HepG2 (cell line): ENCODE measurements around the gene TBC1D20. TPM values are rescaled to one million over a fixed set of nuclear protein-coding genes. Genes with fewer than 3 reads are reported as not detected.
"Not testable (repeated sequence)": the region's sequence is repeated elsewhere in the genome, so short reads cannot be mapped to it uniquely, and the experiment has no call there.

ENCODE experiments used
- ATAC-seq: fragments of 200-7000 bp; cut with Tn5 transposase; 3 replicates; pipeline ENCODE4 v1.9.1; 2020; ENCODE audit warnings: mild to moderate bottlenecking, moderate library complexity
- BruUV-seq: library from RNA; stranded (reverse); fragments of 400-500 nt; replicated peaks from 2 replicates; lab custom pipeline; 2021; lab: Mats Ljungman, UMichigan
- CTCF ChIA-PET: fragments of 300-600 bp; formaldehyde crosslinking; extraction: SDS; loops from one replicate; lab custom pipeline; 2021; ENCODE audit warnings: low total read pairs, inconsistent platforms, low intra/inter-chr PET ratio; lab: Yijun Ruan, JAX
- POLR2A ChIA-PET: fragments of 350-600 bp; sonication (Branson Sonifier 250); formaldehyde crosslinking; loops from one replicate; lab custom pipeline; 2020; ENCODE audit warnings: antibody characterized with exemption, inconsistent platforms; lab: Yijun Ruan, JAX
- DNase-seq: peaks from one replicate; pipeline ENCODE4 v3.0.0-alpha.2; 2015; ENCODE audit warnings: low spot score
- FAIRE-seq: peaks from 3 replicates; lab custom pipeline; 2011; peaks lifted over from hg19 to GRCh38; lab: Jason Lieb, UNC
- H2AFZ ChIP-seq: one replicate; pipeline ENCODE4 v1.6.1; 2011; ENCODE audit warnings: low read length, inconsistent platforms
- H3K27ac ChIP-seq: fragments of 300-600 bp; 3 replicates; pipeline ENCODE4 v1.8.0; 2011; ENCODE audit warnings: mixed run types, mild to moderate bottlenecking, mixed read lengths, low read length, inconsistent platforms; ENCODE audit not compliant: insufficient read depth; ENCODE audit errors: extremely low read length
- H3K27me3 ChIP-seq, 2 experiments: fragments of 200-600 bp in 1 of 2; 2 replicates in 1 of 2; 3 replicates in 1 of 2; pipeline versions ENCODE4 v1.6.0 to v1.8.0; 2011; ENCODE audit warnings: low read length in 2 of 2, mild to moderate bottlenecking in 2 of 2, moderate library complexity in 2 of 2, inconsistent platforms in 1 of 2; ENCODE audit not compliant: insufficient read depth in 2 of 2, control insufficient read depth in 1 of 2
- H3K36me3 ChIP-seq, 2 experiments: fragments of 200-600 bp in 1 of 2; replicated peaks in 1 of 2; 2 replicates in 1 of 2; 3 replicates in 1 of 2; pipeline versions ENCODE4 v1.5.1 to v1.8.0; 2011; ENCODE audit warnings: low read length in 2 of 2, inconsistent platforms in 1 of 2; ENCODE audit not compliant: insufficient read depth in 2 of 2, control insufficient read depth in 1 of 2
- H3K4me1 ChIP-seq: 2 replicates; pipeline ENCODE4 v1.5.1; 2012; ENCODE audit warnings: low read length, inconsistent platforms; ENCODE audit not compliant: insufficient read depth
- H3K4me2 ChIP-seq: 2 replicates; pipeline ENCODE4 v1.6.0; 2011; ENCODE audit warnings: low read depth, low read length, inconsistent platforms
- H3K4me3 ChIP-seq, 3 experiments: fragments of 200-600 bp in 1 of 3; sonication (generic), shearing (Covaris generic) in 1 of 3; replicated peaks in 1 of 3; 2 replicates each; pipeline ENCODE4 v1.5.1; 2011 to 2016; ENCODE audit warnings: low read length in 3 of 3, inconsistent platforms in 2 of 3, low read depth in 2 of 3, mild to moderate bottlenecking in 2 of 3, control low read depth in 1 of 3, mixed read lengths in 1 of 3; ENCODE audit not compliant: insufficient read depth in 1 of 3
- H3K79me2 ChIP-seq: one replicate; pipeline ENCODE4 v1.6.1; 2011; ENCODE audit warnings: low read length, inconsistent platforms; ENCODE audit not compliant: insufficient read depth
- H3K9ac ChIP-seq: 2 replicates; pipeline ENCODE4 v1.6.0; 2011; ENCODE audit warnings: mild to moderate bottlenecking, low read depth, low read length, inconsistent platforms; ENCODE audit not compliant: insufficient read depth
- H3K9me3 ChIP-seq: 2 replicates; pipeline ENCODE4 v1.5.1; 2012; ENCODE audit warnings: mild to moderate bottlenecking, low read length
- H4K20me1 ChIP-seq: 2 replicates; pipeline ENCODE4 v1.6.0; 2011; ENCODE audit warnings: inconsistent platforms, mild to moderate bottlenecking, low read length, moderate library complexity; ENCODE audit not compliant: insufficient read depth
- AGO2 ChIP-seq: fragments of 200-400 bp; formaldehyde crosslinking; optimal IDR thresholded peaks from 2 replicates; pipeline ENCODE3; 2017; ENCODE audit warnings: mild to moderate bottlenecking, low read depth, low read length, moderate library complexity
- ATF4 ChIP-seq, 2 experiments: fragments of 450-650 bp in 1 of 2; sonication (generic) in 1 of 2; formaldehyde crosslinking; IDR thresholded peaks; 2 replicates each; pipeline versions ENCODE4 v1.5.0 to v1.8.0; 2020 to 2022; ENCODE audit warnings: mild to moderate bottlenecking in 1 of 2, missing genetic modification reagents in 1 of 2
- CEBPG ChIP-seq: IDR thresholded peaks from 2 replicates; pipeline ENCODE4 v1.6.1; 2016
- FOSL2 ChIP-seq: sonication (generic); formaldehyde crosslinking; IDR thresholded peaks from 2 replicates; pipeline ENCODE4 v1.4.0; 2020; ENCODE audit warnings: missing genetic modification reagents
- MAF1 ChIP-seq: sonication (generic); formaldehyde crosslinking; IDR thresholded peaks from 2 replicates; pipeline ENCODE4 v1.5.0; 2020; ENCODE audit warnings: missing genetic modification reagents, borderline replicate concordance
- MTA1 ChIP-seq: sonication (generic); formaldehyde crosslinking; IDR thresholded peaks from 2 replicates; pipeline ENCODE4 v1.4.0; 2020; ENCODE audit warnings: missing genetic modification reagents, mild to moderate bottlenecking, borderline replicate concordance
- POLR2A ChIP-seq, 2 experiments: IDR thresholded peaks; 2 replicates each; pipeline ENCODE4 v1.6.1; 2011; ENCODE audit warnings: low read depth in 2 of 2, low read length in 2 of 2, mild to moderate bottlenecking in 1 of 2, moderate library complexity in 1 of 2; ENCODE audit not compliant: insufficient read depth in 1 of 2
- RBM22 ChIP-seq: fragments of 200-400 bp; formaldehyde crosslinking; optimal IDR thresholded peaks from 2 replicates; pipeline ENCODE3; 2017; ENCODE audit warnings: mild to moderate bottlenecking, low read length, moderate library complexity
- SIX4 ChIP-seq: sonication (generic); formaldehyde crosslinking; IDR thresholded peaks from 2 replicates; pipeline ENCODE4 v1.4.0; 2020; ENCODE audit warnings: missing genetic modification reagents
- SOX6 ChIP-seq, 2 experiments: fragments of 450-650 bp in 1 of 2; sonication (generic) in 1 of 2; formaldehyde crosslinking in 1 of 2; IDR thresholded peaks; 2 replicates each; pipeline versions ENCODE4 v1.4.0 to v1.6.1; 2017 to 2020; ENCODE audit warnings: antibody characterized with exemption in 1 of 2, mild to moderate bottlenecking in 1 of 2, missing genetic modification reagents in 1 of 2
- SUZ12 ChIP-seq: fragments of 150-350 bp; IDR thresholded peaks from 2 replicates; pipeline ENCODE4 v1.6.1; 2014; ENCODE audit warnings: low read depth, low read length
- YEATS2 ChIP-seq: sonication (generic); formaldehyde crosslinking; IDR thresholded peaks from 2 replicates; pipeline ENCODE4 v1.4.0; 2020; ENCODE audit warnings: missing genetic modification reagents, borderline replicate concordance
- ZNF274 ChIP-seq: sonication (generic); formaldehyde crosslinking; IDR thresholded peaks from 2 replicates; pipeline ENCODE4 v1.5.1; 2020; ENCODE audit warnings: mild to moderate bottlenecking, missing genetic modification reagents
- ZNF430 ChIP-seq: sonication (generic); formaldehyde crosslinking; IDR thresholded peaks from 2 replicates; pipeline ENCODE4 v1.9.0; 2021; ENCODE audit warnings: mild to moderate bottlenecking, missing genetic modification reagents
- ZNF451 ChIP-seq: sonication (generic); formaldehyde crosslinking; IDR thresholded peaks from 2 replicates; pipeline ENCODE4 v1.5.0; 2020; ENCODE audit warnings: mild to moderate bottlenecking, missing genetic modification reagents
- ZNF460 ChIP-seq: sonication (generic); formaldehyde crosslinking; IDR thresholded peaks from 2 replicates; pipeline ENCODE4 v1.5.1; 2020; ENCODE audit warnings: missing genetic modification reagents, mild to moderate bottlenecking, borderline replicate concordance
- ZNF501 ChIP-seq: sonication (generic); formaldehyde crosslinking; IDR thresholded peaks from 2 replicates; pipeline ENCODE4 v1.5.1; 2020; ENCODE audit warnings: mild to moderate bottlenecking, moderate library complexity, missing genetic modification reagents
- ZNF691 ChIP-seq: sonication (generic); formaldehyde crosslinking; IDR thresholded peaks from 2 replicates; pipeline ENCODE4 v1.4.0; 2020; ENCODE audit warnings: missing genetic modification reagents, low read depth, mild to moderate bottlenecking, borderline replicate concordance
- ZNF782 ChIP-seq: sonication (generic); formaldehyde crosslinking; IDR thresholded peaks from 2 replicates; pipeline ENCODE4 v1.4.0; 2020; ENCODE audit warnings: missing genetic modification reagents, mild to moderate bottlenecking, borderline replicate concordance
- ZSCAN12 ChIP-seq: sonication (generic); formaldehyde crosslinking; IDR thresholded peaks from 2 replicates; pipeline ENCODE4 v1.9.0; 2021; ENCODE audit warnings: mild to moderate bottlenecking, missing genetic modification reagents
- WGBS: methylation state at CpG from one replicate; pipeline ENCODE4 v1.1.6; 2017; ENCODE audit warnings: low lambda C conversion rate; 5-methylcytosine and 5-hydroxymethylcytosine counted together
- in situ Hi-C: cut with HindIII; loops from 2 replicates; pipeline ENCODE4 v1.10.0; 2017; ENCODE audit warnings: low pct_unique_long_range_greater_than_20kb; ENCODE audit not compliant: extremely low pct_ligation_motif_present
- intact Hi-C: fragments of 100-400 bp; cut with micrococcal nuclease; formaldehyde crosslinking; loops from one replicate; pipeline ENCODE4 v1.10.0; 2022; ENCODE audit not compliant: unreplicated experiment
- polyA plus RNA-seq, 8 experiments: library from polyadenylated mRNA; depleted of rRNA in 3 of 8; stranded (reverse) in 7 of 8; unstranded in 1 of 8; fragments of >200 nt; fragmentation: Illumina TruSeq in 4 of 8; extraction: Trizol in 4 of 8; gene quantifications; 2 replicates each; pipeline versions ENCODE4 v1.2.1 to v1.2.3, GENCODE V29; 2011 to 2016; ENCODE audit warnings: low read depth in 4 of 8, missing spikeins in 1 of 8, mixed read lengths in 1 of 8; ENCODE audit not compliant: insufficient read depth in 1 of 8
- total RNA-seq, 5 experiments: library from RNA; depleted of rRNA; stranded (reverse); fragments of >200 nt; fragmentation: Illumina TruSeq; extraction: Trizol; gene quantifications; 2 replicates each; pipeline ENCODE4 v1.2.3, GENCODE V29; 2016; ENCODE audit warnings: low read depth in 1 of 5

The TBC1D20 gene
- total and polyA plus RNA-seq, 2 of the 13 experiments (the other 11 are each of a cell fraction or from before 2014, with no cell fraction given) = 36.6 to 47.1 TPM

DNA sequence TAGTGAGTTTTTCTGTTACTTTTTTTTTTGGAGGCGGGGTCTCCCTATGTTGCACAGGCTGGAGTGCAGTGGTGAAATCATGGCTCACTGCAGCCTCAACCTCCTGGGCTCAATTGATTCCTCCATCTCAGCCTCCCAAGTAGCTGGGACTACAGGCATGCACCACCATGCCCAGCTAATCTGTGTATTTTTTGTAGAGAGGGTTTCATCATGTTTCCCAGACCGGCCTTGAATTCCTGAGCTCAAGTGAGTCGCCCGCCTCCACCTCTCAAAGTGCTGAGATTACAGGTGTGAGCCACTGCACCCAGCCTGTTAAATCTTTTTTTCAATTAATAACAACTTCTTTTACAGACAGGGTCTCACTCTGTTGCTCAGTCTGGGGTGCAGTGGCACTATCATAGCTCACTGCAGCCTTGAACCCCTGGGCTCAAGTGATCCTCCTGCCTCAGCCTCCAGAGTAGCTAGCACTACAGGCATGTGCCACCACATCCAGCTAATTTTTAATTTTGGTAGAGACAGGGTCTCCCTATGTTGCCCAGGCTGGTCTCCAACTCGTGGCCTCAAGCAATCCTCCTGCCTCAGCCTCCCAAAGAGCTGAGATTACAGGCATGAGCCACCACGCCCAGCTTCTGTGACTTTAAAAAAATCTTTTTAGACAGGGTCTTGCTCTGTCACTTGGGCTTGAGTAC is 14.4 kb upstream of the TBC1D20 start (continued):
- 0 out of 2 replicates have a peak, but pooled peaks have one; percentile 40 for TF ChIP-seq CEBPG (CRISPR knock-in tag)
- 0 out of 2 replicates have a peak, but pooled peaks have one; percentile 41 for TF ChIP-seq ZNF451 (CRISPR knock-in tag)
- TF ChIP-seq FOSL2 = peak; percentile 56
- not testable (repeated sequence) for TF ChIP-seq SOX6 (IDR thresholded peaks at IDR 0.05)
- TF ChIP-seq SOX6 (CRISPR knock-in tag; IDR thresholded peaks at IDR 0.05) = peak; percentile 12; the same call in 1 of the 2 replicates
- TF ChIP-seq ZSCAN12 = 0 out of 2 replicates have a peak, but pooled peaks have one; percentile 57
- peak; percentile 44; the same call in 1 of the 2 replicates for TF ChIP-seq ZNF274 (CRISPR knock-in tag)
- peak; percentile 80; the same call in 1 of the 2 replicates for TF ChIP-seq ZNF460 (CRISPR knock-in tag)
- TF ChIP-seq ATF4 (CRISPR knock-in tag; IDR thresholded peaks at IDR 0.05) = peak in 1 of 2 experiments; percentile 65; a peak in 2 of 4 replicates
- peak; percentile 31; the same call in 1 of the 2 replicates for TF ChIP-seq ZNF501 (CRISPR knock-in tag)
- TF ChIP-seq, all 625 proteins: peak for 19; not testable (repeated sequence) for 606

DNA sequence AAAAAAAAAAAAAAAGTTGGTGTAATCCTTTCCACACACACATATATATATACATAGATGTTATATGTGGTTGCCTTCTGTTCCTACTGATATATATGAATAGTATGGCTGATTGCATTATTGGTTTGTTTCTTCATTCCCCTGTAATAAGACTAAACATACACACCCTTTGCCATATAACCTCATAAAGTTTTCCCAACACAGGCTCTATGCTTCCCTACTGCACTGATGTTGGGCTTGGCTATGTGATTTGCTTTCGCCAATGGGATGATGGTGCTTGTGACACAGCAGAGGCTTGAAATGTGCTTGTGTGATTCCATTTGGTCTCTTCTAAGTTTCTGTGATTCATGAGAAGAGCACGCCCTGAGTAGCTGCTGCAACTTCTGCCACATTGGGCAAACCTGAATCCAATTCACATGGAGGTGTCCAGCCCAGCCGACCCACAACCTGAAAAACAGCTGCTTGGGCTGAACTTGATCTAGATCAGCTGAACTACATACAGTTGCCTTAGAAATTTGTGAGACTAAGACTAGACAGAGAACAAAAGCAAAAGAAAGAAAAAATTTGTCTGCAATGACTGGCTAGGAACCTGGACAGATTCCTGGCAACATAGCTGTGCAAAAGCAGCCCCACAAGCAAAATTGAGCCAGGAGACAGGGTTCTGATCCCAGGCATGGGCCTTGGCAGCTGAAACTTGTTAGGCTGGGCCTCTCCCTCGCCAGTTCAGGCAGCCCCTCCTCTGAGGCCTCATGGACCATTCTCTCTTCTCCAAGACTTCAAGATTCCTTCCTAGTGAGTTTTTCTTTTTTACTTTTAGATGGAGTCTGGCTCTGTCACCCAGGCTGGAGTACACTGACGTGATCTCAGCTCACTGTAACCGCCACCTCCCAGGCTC is 13.4 kb upstream of the TBC1D20 start:
- H3K4me1 ChIP-seq = peaks cover 69% of the 10 kb centered on the region
- in situ Hi-C loops (no loop called here), intact Hi-C loops (loop anchor here (5.0 kb wide), 1 partner anchor 37 kb away; no protein-coding TSS in a partner anchor)
- H3K4me2 ChIP-seq = no peak overlapping the region
- no peaks in the 10 kb centered on the region for H3K27me3 ChIP-seq
- H3K4me3 ChIP-seq = no peak overlapping the region
- no TSS peak for BruUV-seq
- H3K9me3 ChIP-seq = peaks cover 19% of the 10 kb centered on the region
- H3K36me3 ChIP-seq = peaks cover 5 to 17% of the 10 kb centered on the region in 2 experiments
- CTCF ChIA-PET = no interaction called here
- no peak overlapping the region for H3K27ac ChIP-seq
- FAIRE-seq (no peak), DNase-seq (no peak), ATAC-seq (no peak)
- no peaks in the 10 kb centered on the region for H4K20me1 ChIP-seq
- H3K79me2 ChIP-seq = no peaks in the 10 kb centered on the region
- H2AFZ ChIP-seq = no peak overlapping the region
- no peak overlapping the region for H3K9ac ChIP-seq
- WGBS = 97% methylated on average over 6 of the region's 6 CpGs
- POLR2A ChIA-PET = interaction anchor here (0.7 to 3.3 kb wide), 9 partner anchors 13 to 128 kb away, joined by 3 to 15 read pairs (median 8); partner anchors contain the start of genes CSNK2A1, NRSN2 and TBC1D20
- TF ChIP-seq SUZ12 = no peak
- TF ChIP-seq AGO2 = peak; percentile 50
- peak; percentile 76 for TF ChIP-seq RBM22
- TF ChIP-seq SIX4 (CRISPR knock-in tag) = no peak
- 0 out of 2 replicates have a peak, but pooled peaks have one; percentile 15 for TF ChIP-seq MTA1 (CRISPR knock-in tag)
- TF ChIP-seq ZNF430 (CRISPR knock-in tag) = no peak
- no peak for TF ChIP-seq ZNF691 (CRISPR knock-in tag)
- no peak for TF ChIP-seq MAF1 (CRISPR knock-in tag)
- TF ChIP-seq ZNF782 = no peak
- TF ChIP-seq YEATS2 (CRISPR knock-in tag) = no peak
- TF ChIP-seq POLR2A (IDR thresholded peaks at IDR 0.05; ENCODE audit: insufficient read depth in 1 of 2, low read depth in 2 of 2, low read length in 2 of 2) = 0 out of 4 replicates have a peak, but pooled peaks of 1 of the 2 experiments have one; percentile 30
